22Rv1 (cell line): ENCODE results near the gene SCTR.

Experiments used
- H3K27ac ChIP-seq: fragments of 450-650 bp; 2 replicates; pipeline ENCODE4 v1.5.1; 2017
- CTCF ChIP-seq: fragments of 450-650 bp; IDR thresholded peaks from 2 replicates; pipeline ENCODE4 v1.5.1; 2017; ENCODE audit warnings: mild to moderate bottlenecking
- ZFX ChIP-seq: fragments of 450-650 bp; IDR thresholded peaks from 2 replicates; pipeline ENCODE4 v1.6.1; 2017; ENCODE audit warnings: antibody characterized with exemption, borderline replicate concordance

Gene SCTR

GRCh38 chr2:119436993-119437772, 87.1 kb downstream of the SCTR start:
- no peak overlapping the region for H3K27ac ChIP-seq
- TF ChIP-seq CTCF (no peak), ZFX (no peak)

DNA sequence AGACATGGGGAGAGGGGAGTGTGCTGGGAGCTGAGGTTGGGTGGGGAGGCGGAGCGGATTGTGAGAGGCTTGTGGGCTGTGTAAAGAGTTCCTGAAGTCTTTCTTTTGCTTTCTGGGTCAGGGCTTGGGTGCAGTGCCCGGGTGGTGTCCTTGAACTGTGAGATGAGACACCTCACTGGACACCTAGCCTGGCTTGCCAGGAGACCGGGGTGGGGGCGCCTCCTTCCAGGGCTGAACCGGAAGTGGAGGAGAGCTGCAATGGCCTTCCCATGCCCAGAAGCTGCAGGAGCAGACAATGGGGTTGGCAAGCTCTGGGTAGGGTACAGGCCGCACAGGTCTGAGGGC, 88.4 kb downstream of the SCTR start:
- H3K27ac ChIP-seq = no peak overlapping the region
- TF ChIP-seq CTCF = no peak
- TF ChIP-seq ZFX = no peak

GRCh38 chr2:119435081-119435952, 89.0 kb downstream of the SCTR start:
- TF ChIP-seq CTCF = no peak
- no peak for TF ChIP-seq ZFX
- H3K27ac ChIP-seq = no peak overlapping the region

- TF ChIP-seq CTCF (no peak), ZFX (no peak)
- H3K27ac ChIP-seq = no peak overlapping the region
Observed at GRCh38 chr2:119434664-119435063, 89.6 kb downstream of the SCTR start.

DNA sequence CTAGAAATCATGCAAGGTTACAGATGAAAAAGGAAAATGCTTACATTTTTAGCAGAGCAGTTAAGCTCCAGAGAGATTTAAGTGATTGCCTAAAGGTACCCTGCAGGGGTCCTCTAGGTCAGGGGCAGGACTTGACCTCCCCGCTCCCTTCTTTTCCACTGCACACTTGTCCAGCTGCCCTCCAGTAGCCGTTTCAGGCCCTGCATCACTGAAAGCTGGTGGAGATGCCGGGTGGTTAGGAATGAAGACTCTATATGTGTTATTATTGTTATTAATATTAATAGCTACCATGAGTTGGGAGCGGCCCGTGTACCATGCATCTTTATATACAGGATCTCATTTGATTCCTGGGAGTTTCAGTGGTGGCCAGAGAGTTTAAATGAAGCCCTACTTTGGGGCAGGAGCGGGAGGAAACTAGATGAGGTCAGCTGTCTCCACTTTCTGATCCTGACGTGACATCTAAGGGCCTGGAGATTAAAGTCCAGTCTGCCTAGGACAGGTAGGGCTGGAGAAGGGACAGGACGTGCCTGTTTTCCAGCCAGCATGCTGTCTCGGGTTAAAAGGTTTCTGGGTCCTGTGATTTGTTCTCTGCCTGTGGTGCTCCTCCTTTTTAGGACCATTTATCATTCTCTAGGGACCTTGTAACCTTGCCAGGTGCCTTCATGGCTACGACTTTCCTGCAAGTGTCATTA, 90.5 kb downstream of the SCTR start:
- no peak overlapping the region for H3K27ac ChIP-seq

DNA sequence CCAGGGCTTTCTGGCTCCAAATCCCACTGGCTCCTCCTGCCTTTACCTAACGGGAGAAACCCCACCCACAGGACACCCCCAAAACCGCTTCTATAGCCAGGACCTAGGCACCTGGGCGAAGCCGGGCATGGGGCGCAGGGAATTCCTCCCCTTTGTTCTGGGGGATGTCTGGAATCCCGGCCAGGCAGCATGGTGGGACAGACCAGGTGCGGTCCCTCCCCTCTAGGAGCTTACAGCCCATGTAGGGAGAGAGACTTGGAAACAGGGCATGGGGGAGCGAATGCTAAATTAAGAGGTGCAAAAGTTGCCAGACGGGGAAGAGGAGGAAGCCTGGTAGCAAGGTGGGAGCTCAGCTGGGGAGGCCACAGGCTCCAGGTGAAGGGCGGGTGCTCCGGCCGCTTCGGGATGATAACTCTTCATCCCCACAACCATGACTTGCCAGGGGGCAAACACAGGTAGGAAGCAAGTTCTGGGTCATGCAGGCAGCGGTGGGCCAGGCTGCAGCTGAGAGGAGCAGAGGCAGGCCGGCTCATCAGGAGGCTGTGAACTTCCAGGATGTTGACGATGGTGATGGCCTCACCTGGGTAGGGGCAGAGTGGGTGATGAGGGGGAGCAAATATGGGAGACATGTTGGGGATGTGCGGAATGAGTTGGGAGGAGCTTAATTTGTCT, 91.3 kb downstream of the SCTR start:
- TF ChIP-seq ZFX = no peak
- TF ChIP-seq CTCF = no peak
- H3K27ac ChIP-seq = no peak overlapping the region

More for the DNA sequence above, 90.5 kb downstream of the SCTR start:
- no peak for TF ChIP-seq CTCF
- no peak for TF ChIP-seq ZFX
